HG03108 (cell line): Measurements from ENCODE around the gene TRAF5.
"Not testable (repeated sequence)": the region's sequence is repeated elsewhere in the genome, so short reads cannot be mapped to it uniquely, and the experiment has no call there.

ENCODE experiments used
- ATAC-seq: cut with Tn5 transposase; IDR thresholded peaks from one replicate; pipeline ENCODE4 v1.9.1; 2021; ENCODE audit warnings: moderate library complexity; ENCODE audit not compliant: unreplicated experiment

The TRAF5 gene

GRCh38 chr1:211377539-211378450, 51.2 kb downstream of the TRAF5 start:
- no peak for ATAC-seq

DNA sequence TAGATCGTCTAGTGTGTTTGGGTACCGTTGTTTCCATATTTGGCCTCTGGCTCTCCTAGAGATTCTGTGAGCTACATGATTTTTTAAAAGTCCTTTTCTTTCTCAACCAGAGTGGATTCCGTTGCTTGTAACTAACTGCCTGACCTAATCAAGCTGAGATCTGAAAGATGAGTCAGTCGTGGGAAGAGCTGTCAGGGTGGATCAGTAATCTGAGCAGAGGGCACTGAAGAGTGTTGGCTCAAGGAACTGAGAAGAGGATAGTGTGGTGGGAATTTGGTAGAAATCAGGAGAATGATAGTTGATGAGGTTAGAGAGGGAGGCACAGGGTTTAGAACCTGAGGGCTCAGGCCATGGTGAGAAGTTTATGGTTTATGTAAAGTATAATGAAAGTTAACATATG, 52.2 kb downstream of the TRAF5 start:
- ATAC-seq = no peak

GRCh38 chr1:211379446-211379845, 52.8 kb downstream of the TRAF5 start:
- no peak for ATAC-seq

DNA sequence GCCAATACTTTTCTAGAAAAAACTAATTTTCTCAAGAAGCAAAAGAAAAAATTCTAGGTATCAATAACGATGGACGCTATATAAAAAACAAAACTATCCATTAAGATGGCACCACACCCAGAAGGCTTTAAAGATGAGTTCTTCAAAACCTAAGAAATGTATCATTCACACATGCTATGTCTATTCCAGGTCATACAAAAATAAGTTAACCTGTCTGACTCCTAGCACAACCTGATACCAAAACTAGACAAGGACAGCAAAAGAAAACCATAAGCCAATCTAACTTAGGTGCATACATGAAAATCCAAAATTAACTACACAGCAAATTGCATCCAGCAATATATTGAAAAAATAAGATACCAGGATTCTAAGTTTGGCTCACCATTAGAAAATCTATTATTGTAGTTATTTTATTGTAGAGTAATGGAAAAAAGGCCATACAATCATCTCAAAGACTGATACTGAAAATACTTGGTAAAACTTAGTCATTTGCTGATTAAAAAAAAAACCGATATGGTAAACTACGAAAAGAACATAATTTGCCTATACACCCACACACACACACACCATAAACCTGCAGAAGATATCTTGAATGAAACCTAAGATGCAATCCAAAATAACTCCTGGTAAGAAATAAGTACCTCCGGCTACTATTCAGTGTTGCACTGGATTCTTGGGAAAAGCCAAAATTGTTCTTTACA, 55.0 kb downstream of the TRAF5 start:
- ATAC-seq = no peak

DNA sequence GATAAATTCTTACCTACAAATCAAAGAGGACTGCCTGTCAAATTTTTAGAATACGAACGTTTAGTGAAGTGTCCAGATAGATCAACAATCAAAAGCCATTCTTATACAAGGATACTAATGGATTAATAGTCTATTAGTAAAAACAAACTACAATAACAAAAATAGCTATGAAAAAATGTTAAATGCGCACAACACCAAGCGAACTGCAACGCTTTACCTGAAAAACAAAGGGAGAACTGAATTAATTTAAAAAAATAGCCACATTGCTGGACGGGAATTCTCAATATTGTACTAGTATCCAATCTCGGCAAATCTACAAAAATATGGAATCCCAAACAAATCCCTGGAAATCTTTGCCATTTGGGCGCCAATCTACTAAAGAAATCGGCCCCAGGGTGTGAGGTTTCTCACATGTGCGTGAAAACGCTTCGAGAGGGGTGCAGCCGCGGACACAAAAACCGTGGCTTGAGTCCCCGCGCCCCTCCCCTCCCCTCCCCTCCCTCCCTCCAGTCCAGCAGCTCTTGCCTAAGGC, 55.6 kb downstream of the TRAF5 start:
- no peak for ATAC-seq

- peak; percentile 99 for ATAC-seq
Observed at GRCh38 chr1:211382714-211383480, 56.3 kb downstream of the TRAF5 start.

DNA sequence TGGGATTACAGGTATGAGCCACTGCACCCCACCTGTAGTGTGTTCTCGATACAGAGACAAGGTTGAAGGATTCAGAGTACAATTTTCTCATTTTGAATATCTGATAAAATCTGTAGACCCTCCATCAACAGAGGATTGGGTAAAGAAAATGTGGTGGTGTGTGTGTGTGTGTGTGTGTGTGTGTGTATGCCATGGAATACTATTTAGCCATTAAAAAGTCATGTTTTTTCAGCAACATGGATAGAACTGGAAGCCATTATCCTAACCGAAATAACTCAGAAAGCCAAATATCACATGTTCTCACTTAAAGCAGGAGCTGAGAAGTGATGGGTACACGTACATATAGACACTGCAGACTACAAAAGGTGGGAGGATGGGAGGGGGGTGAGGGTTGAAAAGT, 57.9 kb downstream of the TRAF5 start:
- no peak for ATAC-seq

DNA sequence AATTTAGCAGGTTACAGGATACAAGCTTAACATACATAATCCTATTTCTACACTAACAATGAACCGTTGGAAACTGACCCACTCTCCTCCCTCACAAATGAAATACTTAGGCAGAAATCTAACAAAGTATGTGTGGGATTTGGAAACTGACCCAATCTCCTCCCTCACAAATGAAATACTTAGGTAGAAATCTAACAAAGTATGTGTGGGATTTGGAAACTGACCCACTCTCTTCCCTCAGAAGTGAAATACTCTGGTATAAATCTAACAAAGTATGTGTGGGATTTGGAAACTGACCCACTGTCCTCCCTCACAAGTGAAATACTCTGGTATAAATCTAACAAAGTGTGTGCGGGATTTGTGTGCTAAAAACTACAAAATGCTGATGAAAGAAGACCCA, 60.3 kb downstream of the TRAF5 start:
- ATAC-seq = no peak

- not testable (repeated sequence) for ATAC-seq
Observed at GRCh38 chr1:211390829-211391228, 64.2 kb downstream of the TRAF5 start.

DNA sequence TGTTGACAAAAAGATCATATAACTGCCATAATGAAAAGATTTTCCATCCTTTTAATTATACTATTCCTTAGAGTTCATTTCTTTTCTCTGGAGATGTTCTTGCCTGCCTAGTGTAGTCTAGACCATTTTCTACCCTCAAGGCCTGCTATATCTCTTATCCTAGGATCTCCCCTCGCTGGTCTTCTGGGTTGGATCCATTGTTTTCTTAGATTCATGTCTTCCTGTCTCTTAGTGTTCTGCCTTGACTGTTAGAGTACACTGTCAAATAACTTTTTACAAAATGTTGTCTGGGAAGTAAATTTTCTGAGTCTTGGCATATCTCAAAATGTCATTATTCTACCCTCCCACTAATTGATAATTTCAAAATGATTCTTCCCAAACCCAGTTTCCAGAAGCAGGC, 66.6 kb downstream of the TRAF5 start:
- no peak for ATAC-seq

GRCh38 chr1:211398266-211398930, 71.8 kb downstream of the TRAF5 start:
- not testable (repeated sequence) for ATAC-seq

- not testable (repeated sequence) for ATAC-seq
Observed at GRCh38 chr1:211399851-211400393, 73.3 kb downstream of the TRAF5 start.

GRCh38 chr1:211401751-211402150, 75.1 kb downstream of the TRAF5 start:
- not testable (repeated sequence) for ATAC-seq

DNA sequence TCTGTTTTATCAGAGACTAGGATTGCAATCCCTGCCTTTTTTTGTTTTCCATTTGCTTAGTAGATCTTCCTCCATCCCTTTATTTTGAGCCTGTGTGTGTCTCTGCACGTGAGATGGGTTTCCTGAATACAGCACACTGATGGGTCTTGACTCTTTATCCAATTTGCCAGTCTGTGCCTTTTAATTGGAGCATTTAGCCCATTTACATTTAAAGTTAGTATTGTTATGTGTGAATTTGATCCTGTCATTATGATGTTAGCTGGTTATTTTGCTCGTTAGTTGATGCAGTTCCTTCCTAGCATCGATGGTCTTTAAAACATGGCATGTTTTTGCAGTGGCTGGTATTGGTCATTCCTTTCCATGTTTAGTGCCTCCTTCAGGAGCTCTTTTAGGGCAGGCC, 79.5 kb downstream of the TRAF5 start:
- ATAC-seq = not testable (repeated sequence)

DNA sequence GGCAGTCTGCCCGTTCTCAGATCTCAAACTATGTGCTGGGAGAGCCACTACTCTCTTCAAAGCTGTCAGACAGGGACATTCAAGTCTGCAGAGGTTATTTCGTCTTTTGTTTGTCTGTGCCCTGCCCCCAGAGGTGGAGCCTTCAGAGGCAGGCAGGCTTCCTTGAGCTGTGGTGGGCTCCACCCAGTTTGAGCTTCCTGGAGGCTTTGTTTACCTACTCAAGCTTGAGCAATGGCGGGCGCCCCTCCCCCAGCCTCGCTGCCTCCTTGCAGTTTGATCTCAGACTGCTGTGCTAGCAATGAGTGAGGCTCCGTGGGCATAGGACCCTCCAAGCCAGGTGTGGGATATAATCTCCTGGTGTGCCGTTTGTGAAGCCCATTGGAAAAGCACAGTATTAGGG, 81.1 kb downstream of the TRAF5 start:
- not testable (repeated sequence) for ATAC-seq

GRCh38 chr1:211411639-211412038, 85.0 kb downstream of the TRAF5 start:
- no peak for ATAC-seq

GRCh38 chr1:211415700-211416099, 89.1 kb downstream of the TRAF5 start:
- ATAC-seq = no peak

DNA sequence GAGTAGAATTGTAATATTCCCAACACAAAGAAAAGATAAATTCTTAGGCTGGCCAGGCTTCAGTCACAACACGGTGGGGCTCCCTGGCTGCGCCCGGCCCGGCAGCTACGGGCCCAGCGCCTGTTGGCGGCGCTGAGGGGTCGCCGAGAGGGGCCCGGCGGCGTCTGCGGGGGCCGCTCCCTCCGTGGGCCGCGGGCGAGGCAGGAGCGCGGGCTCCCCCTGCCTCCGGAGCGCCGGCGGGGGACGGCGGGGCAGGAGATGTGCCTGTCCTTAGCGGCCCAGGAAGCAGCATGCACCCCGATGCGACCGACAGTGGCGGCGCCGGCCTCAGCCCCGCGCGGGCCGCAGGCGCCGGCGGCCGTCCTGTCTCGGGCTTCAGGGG, 89.6 kb downstream of the TRAF5 start:
- ATAC-seq = peak; percentile 59

- ATAC-seq = peak; percentile 53
Observed at GRCh38 chr1:211416628-211417323, 90.1 kb downstream of the TRAF5 start.

DNA sequence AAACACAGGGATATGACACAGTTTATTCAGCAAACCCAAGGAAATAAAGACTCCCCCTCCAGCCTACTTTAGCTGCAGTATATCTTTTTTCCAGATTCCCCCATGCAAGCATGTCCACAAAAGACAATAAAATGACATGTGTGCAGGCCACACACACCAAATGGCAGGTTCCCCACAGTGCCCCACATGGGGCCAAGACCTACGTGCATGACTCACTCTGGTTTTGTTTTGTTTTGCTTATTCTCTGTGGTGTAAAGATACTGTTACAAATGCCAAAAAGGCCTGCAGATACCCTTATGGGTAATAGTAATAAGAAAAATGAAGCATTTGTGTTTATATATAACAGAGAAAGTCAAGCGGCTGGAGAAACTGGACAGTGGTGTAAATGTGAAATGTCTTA, 93.8 kb downstream of the TRAF5 start:
- no peak for ATAC-seq
